ENCODE data around the gene BUD23.
"Not testable (repeated sequence)": the region's sequence is repeated elsewhere in the genome, so short reads cannot be mapped to it uniquely, and the experiment has no call there.

BUD23 gene

GRCh38 chr7:73668103-73668885 is 15.1 kb upstream of the BUD23 start:
- DNase-seq (ENCODE audit: low read depth in 2 of 2): no peak

DNA sequence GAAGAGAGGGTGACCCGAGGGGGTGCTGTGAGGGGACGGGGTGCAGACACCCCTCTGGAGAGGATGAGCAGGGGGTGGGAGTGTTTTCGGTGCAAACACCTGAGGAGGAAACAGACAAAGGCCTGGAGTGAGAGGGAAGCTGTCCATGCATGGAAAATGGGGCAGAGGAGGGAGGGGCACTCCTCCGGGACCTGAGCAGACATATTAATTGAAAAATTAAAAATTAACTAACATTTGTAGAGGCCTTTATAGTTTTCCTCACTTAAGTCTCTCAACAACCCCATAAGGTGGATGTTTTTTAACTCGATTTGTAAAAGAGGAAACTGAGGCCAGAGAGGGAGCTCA is 14.5 kb upstream of the BUD23 start:
- DNase-seq (ENCODE audit: low read depth in 2 of 2): no peak

GRCh38 chr7:73669288-73669701 is 14.1 kb upstream of the BUD23 start:
- no peak for DNase-seq (ENCODE audit: low read depth in 2 of 2)

GRCh38 chr7:73669858-73670385 is 13.5 kb upstream of the BUD23 start:
- no peak for DNase-seq (ENCODE audit: low read depth in 2 of 2)

- no peak for DNase-seq (ENCODE audit: low read depth in 2 of 2)
Observed at GRCh38 chr7:73671322-73671661, 12.1 kb upstream of the BUD23 start.

DNA sequence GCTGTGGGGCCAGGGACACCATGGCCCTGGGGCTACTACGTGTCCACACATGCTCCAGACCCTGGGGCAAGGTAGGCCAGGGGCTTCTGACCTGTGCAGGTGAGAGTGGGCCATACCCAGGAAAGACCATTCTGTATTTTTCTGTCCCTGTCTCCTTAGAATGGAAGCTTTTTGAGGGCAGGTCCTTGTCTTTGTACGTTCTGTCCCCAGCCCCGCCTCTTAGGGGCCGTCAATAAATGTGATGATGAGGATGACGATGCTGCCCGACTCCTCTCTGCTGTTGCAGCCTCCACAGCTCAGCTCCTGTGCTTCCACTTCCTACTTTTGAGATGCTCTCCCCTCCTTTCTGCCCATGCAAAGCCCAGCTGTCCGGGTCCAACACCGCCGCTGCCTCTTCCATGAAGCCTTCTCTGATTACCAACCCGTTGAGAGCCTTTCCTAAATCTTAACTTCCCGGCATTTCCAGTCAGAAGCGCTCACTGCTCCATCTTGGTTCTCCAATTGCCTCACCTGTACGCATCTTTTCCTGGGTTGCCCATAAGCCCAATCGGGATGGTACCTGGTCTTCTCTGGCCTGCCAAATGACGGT is 11.4 kb upstream of the BUD23 start:
- DNase-seq (ENCODE audit: low read depth in 2 of 2): no peak

GRCh38 chr7:73674468-73675124 is 8.8 kb upstream of the BUD23 start:
- DNase-seq (ENCODE audit: low read depth in 2 of 2): no peak

DNA sequence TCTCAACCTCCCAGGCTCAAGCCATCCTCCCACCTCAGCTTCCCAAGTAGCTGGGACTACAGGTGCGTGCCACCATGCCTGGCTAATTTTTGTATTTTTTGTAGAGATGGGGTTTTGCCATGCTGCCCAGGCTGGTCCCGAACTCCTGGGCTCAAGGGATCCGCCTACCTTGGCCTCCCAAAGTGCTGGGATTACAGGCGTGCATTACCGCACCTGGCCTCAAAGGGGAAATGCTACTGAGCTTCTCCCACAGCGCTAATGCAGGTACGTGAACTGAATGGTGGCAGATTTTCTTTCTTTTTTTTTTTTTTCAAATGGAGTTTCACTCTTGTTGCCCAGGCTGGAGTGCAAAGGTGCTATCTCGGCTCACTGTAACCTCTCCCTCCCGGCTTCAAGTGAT is 7.3 kb upstream of the BUD23 start:
- not testable (repeated sequence) for DNase-seq (ENCODE audit: low read depth in 2 of 2)

DNA sequence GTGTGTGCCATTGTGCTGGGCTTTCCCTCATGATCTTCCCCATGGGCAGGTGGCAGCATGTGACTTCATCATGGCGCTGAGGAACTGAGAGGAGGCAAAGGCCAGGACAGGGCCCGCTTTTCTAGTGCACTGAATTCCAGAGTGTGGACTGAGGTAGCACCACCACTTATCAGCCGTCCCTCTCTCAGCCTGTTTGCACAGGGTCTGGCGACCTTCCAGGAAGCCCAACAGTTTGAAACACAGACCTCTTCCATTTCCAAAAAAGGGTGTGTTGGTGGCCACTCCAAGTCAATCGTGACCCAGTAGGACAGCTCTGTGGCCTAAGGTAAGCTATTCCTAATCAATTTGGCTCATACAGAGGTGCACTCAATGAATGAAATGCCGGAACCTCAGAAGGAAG is 4.5 kb upstream of the BUD23 start:
- no peak for DNase-seq (ENCODE audit: low read depth in 2 of 2)

- DNase-seq (ENCODE audit: low read depth in 2 of 2): no peak
Observed at GRCh38 chr7:73679709-73680108, 3.7 kb upstream of the BUD23 start.

DNA sequence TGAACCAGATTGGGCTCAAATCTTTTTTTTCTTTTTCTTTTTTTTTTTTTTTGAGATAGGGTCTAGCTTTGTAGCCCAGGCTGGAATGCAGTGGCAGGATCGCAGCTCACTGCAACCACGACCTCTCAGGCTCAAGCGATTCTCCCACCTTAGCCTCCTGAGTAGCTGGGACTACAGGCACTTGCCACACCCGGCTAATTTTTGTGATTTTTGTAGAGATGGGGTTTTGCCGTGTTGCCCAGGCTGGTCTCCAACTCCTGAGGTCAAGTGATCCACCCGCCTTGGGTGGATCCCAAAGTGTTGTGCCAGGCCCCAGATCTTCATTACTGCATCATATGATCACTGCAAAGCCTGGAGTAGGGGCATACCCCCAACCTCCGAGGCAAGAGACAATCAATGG is 2.9 kb upstream of the BUD23 start:
- DNase-seq (ENCODE audit: low read depth in 2 of 2): no peak

DNA sequence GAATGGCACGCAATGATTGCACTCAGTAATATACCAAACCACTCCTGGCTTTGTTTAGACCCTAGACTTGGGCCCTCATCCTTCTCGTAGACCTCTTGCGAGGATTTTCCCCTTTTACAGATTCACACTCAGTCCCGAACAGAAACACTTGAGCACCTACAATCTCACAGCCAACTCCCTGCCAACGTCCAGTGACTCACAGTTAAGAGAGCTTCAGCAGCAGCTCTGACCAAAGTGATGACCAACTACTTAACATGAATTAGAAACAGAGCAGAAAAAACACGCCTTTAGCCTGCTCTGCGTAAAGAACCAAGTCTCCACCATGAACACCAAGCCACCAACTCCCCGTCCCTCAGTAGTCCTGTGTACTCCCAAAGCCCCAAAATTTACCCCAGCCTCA is 2.4 kb upstream of the BUD23 start:
- no peak for DNase-seq (ENCODE audit: low read depth in 2 of 2)

DNA sequence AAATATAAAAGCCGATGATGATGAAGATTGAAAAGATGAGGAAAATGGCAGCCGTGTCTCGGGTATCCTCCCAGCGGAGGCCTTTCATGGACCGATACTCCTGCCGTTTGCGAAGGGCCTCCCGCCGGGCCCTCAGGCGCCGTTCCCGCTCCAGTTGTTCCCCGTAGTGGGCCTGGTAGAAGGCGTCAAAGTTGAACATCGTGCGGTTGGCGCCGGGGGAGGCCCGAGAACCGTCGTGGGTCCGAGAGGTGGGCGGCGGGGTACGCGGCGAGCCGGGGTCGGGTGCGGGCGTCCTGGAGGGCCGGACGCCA is 697 bp upstream of the BUD23 start:
- no peak for DNase-seq (ENCODE audit: low read depth in 2 of 2)

DNA sequence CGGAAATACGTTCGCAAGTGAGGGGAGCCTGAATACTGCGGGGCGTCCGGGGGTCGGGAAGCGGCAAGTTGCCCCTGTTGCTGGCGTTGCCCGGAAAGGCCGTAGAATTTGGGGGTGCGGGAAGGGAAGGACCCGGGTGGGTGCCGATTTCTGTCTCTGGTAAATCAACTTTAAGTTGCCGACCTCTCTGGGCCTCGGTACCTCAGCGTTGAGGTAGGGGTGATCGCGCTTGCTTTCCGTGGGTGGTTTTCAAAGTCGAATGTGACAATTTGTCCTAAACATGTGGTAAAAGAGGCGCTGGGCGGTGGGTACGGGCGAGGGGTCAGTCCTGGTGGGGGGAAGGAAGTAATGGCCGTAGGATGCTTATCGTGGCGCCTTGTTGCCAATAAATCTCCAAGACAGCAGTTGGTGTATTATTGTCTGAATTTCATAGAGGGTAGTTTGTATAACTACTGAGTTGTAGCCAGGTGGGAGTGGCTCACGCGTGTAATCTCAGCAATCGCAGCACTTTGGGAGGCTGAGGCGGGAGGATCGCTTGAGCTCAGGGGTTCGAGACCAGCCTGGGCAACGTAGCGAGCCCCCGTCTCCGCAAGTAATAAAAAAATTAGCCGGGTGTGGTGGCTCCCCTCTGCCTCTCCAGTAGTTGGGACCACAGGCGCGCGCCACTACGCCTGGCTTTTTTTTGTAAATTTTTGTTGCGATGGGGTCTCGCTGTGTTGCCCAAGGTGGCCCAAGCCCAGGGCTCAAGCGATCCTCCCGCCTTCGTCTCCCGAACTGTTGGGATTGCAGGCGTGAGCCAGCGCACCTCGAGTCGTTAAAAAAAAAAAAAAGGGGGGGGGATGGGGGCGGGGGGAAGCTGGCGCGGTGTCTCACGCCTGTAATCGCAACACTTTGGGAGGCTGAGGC is 644 bp downstream of the BUD23 start:
- no peak for DNase-seq (ENCODE audit: low read depth in 2 of 2)

- DNase-seq (ENCODE audit: low read depth in 2 of 2): no peak
Observed at GRCh38 chr7:73685311-73685710, 1.9 kb downstream of the BUD23 start.

DNA sequence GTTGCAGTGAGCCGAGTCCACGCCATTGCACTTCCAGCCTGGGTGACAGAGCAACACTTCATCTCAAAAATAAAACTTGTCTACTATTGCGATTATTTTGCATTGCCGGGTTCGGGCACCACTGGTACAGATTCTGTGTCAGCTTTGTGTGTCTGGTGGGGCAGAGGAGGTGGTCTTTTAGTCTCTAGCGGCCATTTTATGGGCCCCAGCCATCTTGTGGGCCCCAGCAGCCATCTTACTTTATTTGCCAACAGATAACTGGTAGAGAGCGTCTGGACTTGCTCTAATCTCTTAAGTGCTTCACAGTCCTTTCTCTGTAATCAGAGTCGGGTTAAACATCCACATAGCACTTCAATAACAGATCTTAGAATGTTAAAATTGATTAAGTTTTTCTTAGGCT is 4.9 kb downstream of the BUD23 start:
- DNase-seq (ENCODE audit: low read depth in 2 of 2): no peak

GRCh38 chr7:73690646-73691045 is 7.2 kb downstream of the BUD23 start:
- DNase-seq (ENCODE audit: low read depth in 2 of 2): no peak

GRCh38 chr7:73696372-73696771 is 13.0 kb downstream of the BUD23 start:
- DNase-seq (ENCODE audit: low read depth in 2 of 2): no peak

DNA sequence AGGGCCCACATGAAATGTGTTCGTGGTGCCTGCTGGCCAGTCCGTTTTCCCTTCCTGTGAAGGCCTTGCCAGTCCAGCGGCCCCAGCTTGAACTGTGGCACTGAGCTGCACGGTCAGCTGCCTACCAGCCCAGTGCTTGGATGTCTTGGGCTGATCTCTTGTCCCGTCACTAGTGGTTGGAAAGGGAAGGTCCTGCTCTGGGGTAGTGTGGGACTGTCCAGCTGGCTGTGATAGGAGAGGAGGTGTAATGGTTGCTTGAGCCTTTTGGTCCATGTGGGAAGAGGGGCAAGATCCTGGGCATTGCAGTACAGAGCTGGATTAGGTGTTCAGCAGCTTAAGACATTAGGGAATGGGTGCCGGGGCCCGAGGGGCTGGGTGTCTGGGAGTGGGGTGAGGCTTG is 15.0 kb downstream of the BUD23 start:
- no peak for DNase-seq (ENCODE audit: low read depth in 2 of 2)

DNA sequence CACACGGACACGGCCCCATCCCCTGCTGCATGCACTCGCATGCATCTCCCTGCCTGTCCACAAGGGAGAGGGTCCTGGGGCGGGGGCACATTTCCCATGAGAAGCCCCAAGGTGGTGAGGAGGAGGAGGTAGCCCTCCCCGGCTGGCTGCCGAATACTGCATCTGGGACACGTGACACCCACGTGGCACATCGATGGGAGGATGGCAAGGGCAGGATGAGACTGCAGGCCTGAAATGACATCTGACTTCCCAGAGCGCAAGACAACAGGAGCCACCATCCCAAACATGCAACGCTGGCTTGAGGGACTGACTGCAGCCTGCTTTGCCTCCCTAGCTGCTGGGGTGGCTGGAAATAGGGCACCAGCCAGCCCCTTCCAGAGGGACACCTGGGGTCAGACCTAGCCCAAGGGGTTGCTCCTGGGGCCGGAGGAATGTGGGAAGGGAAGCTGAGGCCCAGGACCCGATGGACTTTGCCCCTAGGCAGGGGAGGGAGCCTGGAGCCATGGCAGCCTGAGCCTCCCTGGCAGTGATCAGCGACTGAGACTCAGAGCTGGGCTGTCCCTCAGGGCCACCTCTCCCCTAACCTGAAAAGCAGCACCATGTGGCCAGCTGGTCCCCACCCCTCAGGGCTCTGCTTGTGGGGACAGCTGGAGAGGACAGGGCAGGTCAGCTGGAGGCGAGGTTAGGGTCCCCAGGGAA is 16.1 kb downstream of the BUD23 start:
- no peak for DNase-seq (ENCODE audit: low read depth in 2 of 2)

DNA sequence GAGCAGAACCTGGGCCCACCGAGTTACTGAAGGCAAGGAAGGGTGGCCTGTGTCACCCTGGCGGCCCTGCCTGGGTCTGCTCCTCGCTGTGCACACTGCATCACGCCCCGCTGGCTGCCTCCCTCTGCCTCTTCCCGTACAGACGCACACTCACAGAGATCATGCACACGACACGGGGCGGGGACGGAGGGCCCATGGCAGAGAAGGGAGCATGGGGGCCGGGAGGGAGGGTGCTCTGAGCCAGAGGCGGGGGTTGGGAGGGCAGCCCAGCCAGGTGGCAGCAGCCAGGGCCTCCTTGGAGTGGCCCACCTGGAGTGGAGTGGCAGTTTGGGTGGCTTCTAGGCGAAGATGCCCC is 16.6 kb downstream of the BUD23 start:
- no peak for DNase-seq (ENCODE audit: low read depth in 2 of 2)

All from stimulated activated CD8-positive, alpha-beta memory T cell treated with anti-CD3 and anti-CD28 coated beads, Interleukin-15, amount 100 ng/mL, for 48 hours (primary cell).